Activated CD8-positive, alpha-beta memory T cell treated with anti-CD3 and anti-CD28 coated beads for 4 hours (primary cell): ENCODE data around the gene PUM2.
A peak's percentile ranks its signal among the peaks of the same experiment; 100 is the strongest.
"Not testable (repeated sequence)": the region's sequence is repeated elsewhere in the genome, so short reads cannot be mapped to it uniquely, and the experiment has no call there.

Experiments used
- DNase-seq, 2 donors: peaks; one replicate each; pipeline ENCODE4 v3.0.0-alpha.2; 2020; ENCODE audit warnings: low read depth in 2 of 2

Gene PUM2

GRCh38 chr2:20350753-20351554 is at the start of gene PUM2:
TSS of gene PUM2 (minus strand) at chr2:20350844. CDS start at chr2:20327360, 23,484 bp downstream.
- peak; percentile 86 for DNase-seq

- no peak for DNase-seq
Measured at GRCh38 chr2:20400306-20400705, 49.7 kb upstream of the PUM2 start.

- DNase-seq, result no peak
Measured at GRCh38 chr2:20398956-20399567, 48.4 kb upstream of the PUM2 start.

- no peak for DNase-seq
Measured at GRCh38 chr2:20397811-20398447, 47.3 kb upstream of the PUM2 start.

GRCh38 chr2:20396356-20397000 is 45.8 kb upstream of the PUM2 start:
- no peak for DNase-seq

- no peak for DNase-seq
Measured at GRCh38 chr2:20393986-20394385, 43.3 kb upstream of the PUM2 start.

GRCh38 chr2:20391951-20392699 is 41.5 kb upstream of the PUM2 start:
- DNase-seq, result no peak

- DNase-seq, result no peak
Measured at GRCh38 chr2:20390524-20391123, 40.0 kb upstream of the PUM2 start.

GRCh38 chr2:20384953-20385352 is 34.3 kb upstream of the PUM2 start:
- no peak for DNase-seq

GRCh38 chr2:20382965-20383810 is 32.5 kb upstream of the PUM2 start:
- no peak for DNase-seq

GRCh38 chr2:20381457-20381856 is 30.8 kb upstream of the PUM2 start:
- DNase-seq, result no peak

GRCh38 chr2:20378891-20379519 is 28.4 kb upstream of the PUM2 start:
- no peak for DNase-seq

- DNase-seq, result no peak
Measured at GRCh38 chr2:20378341-20378740, 27.7 kb upstream of the PUM2 start.

GRCh38 chr2:20377741-20378140 is 27.1 kb upstream of the PUM2 start:
- DNase-seq, result no peak

- not testable (repeated sequence) for DNase-seq
Measured at GRCh38 chr2:20374982-20375381, 24.3 kb upstream of the PUM2 start.

GRCh38 chr2:20372896-20373640 is 22.4 kb upstream of the PUM2 start:
- no peak for DNase-seq

GRCh38 chr2:20371323-20372025 is 20.8 kb upstream of the PUM2 start:
- DNase-seq, result no peak

GRCh38 chr2:20370191-20370590 is 19.5 kb upstream of the PUM2 start:
- no peak for DNase-seq
